Measurements from ENCODE around the gene ARMH3. TPM values are rescaled to one million over a fixed set of nuclear protein-coding genes. Genes with fewer than 3 reads are reported as not detected.
A peak's percentile ranks its signal among the peaks of the same experiment; 100 is the strongest.

ARMH3 gene
- total and polyA plus RNA-seq, 2 experiments from 2014 or later, result 8.7 to 11.1 TPM

GRCh38 chr10:101901340-101901739, 154.6 kb downstream of the ARMH3 start:
- peaks cover 1% of the 10 kb centered on the region for H3K27me3 Mint-ChIP-seq (ENCODE audit: insufficient read depth, low read depth, poor library complexity)
- no peak overlapping the region for H3K27ac ChIP-seq (ENCODE audit: low read depth)
- peaks cover 24% of the 10 kb centered on the region for H3K4me1 ChIP-seq (ENCODE audit: insufficient read depth)
- no peak overlapping the region for H3K4me3 ChIP-seq
- peak overlapping the region; percentile 44; the same call in 1 of the 3 replicates for H3K4me3 Mint-ChIP-seq
- H3K79me2 ChIP-seq (replicated peaks; ENCODE audit: insufficient read depth), result no peaks in the 10 kb centered on the region
- ATAC-seq (peak; percentile 78), DNase-seq (ENCODE audit: low spot score) (peak; percentile 62)
- H3F3A ChIP-seq (replicated peaks; ENCODE audit: low read depth), result no peaks in the 10 kb centered on the region
- no peaks in the 10 kb centered on the region for H3K36me3 Mint-ChIP-seq (ENCODE audit: low read depth)
- H3K4me1 Mint-ChIP-seq, result peaks cover 40% of the 10 kb centered on the region
- no peaks in the 10 kb centered on the region for H3K36me3 ChIP-seq (ENCODE audit: insufficient read depth)
- H3K4me2 ChIP-seq, result peak overlapping the region; percentile 64
- H2AFZ ChIP-seq, result no peak overlapping the region
- H3K27me3 ChIP-seq (ENCODE audit: insufficient read depth), result no peaks in the 10 kb centered on the region
- no peaks in the 10 kb centered on the region for H4K20me1 ChIP-seq (replicated peaks; ENCODE audit: insufficient read depth)
- no peaks in the 10 kb centered on the region for H3K9me3 Mint-ChIP-seq
- H3K27ac Mint-ChIP-seq, result peak overlapping the region; percentile 30; the same call in 1 of the 2 replicates
- no peak for TF ChIP-seq STAT1 (IDR thresholded peaks at IDR 0.05; ENCODE audit: unreplicated experiment)
- no peak for TF ChIP-seq CREB1 (CRISPR knock-in tag; IDR thresholded peaks at IDR 0.05; ENCODE audit: low read depth)
- TF ChIP-seq POLR2AphosphoS5 (IDR thresholded peaks at IDR 0.05; ENCODE audit: low read depth), result no peak
- no peak for TF ChIP-seq ETS1 (IDR thresholded peaks at IDR 0.05)
- TF ChIP-seq REST (IDR thresholded peaks at IDR 0.05; ENCODE audit: unreplicated experiment), result no peak
- TF ChIP-seq NANOG (IDR thresholded peaks at IDR 0.05; ENCODE audit: borderline replicate concordance), result no peak
- no peak for TF ChIP-seq CTCF (conservative IDR thresholded peaks at IDR 0.05; ENCODE audit: low read depth in 2 of 2)
- no peak for TF ChIP-seq JUNB (IDR thresholded peaks at IDR 0.05; ENCODE audit: unreplicated experiment)
- no peaks in the 10 kb centered on the region for H3K9me2 ChIP-seq (ENCODE audit: insufficient read depth)

GRCh38 chr10:101897633-101898032, 158.3 kb downstream of the ARMH3 start:
- Mint-ChIP-seq H3K4me1 (peaks cover 23% of the 10 kb centered on the region), H3K9me3 (no peaks in the 10 kb centered on the region), H3K27me3 (ENCODE audit: insufficient read depth, low read depth, poor library complexity) (peaks cover 3% of the 10 kb centered on the region), H3K4me3 (no peak overlapping the region), H3K36me3 (ENCODE audit: low read depth) (no peaks in the 10 kb centered on the region), H3K27ac (no peak overlapping the region)
- H3K4me3 ChIP-seq, result no peak overlapping the region
- no peaks in the 10 kb centered on the region for H3K27me3 ChIP-seq (ENCODE audit: insufficient read depth)
- no peak overlapping the region for H2AFZ ChIP-seq
- no peaks in the 10 kb centered on the region for H3F3A ChIP-seq (replicated peaks; ENCODE audit: low read depth)
- H3K4me2 ChIP-seq, result no peak overlapping the region
- no peak for ATAC-seq
- H3K27ac ChIP-seq (ENCODE audit: low read depth), result peak overlapping the region; percentile 57; the same call in 1 of the 2 replicates
- no peaks in the 10 kb centered on the region for H4K20me1 ChIP-seq (replicated peaks; ENCODE audit: insufficient read depth)
- no peaks in the 10 kb centered on the region for H3K79me2 ChIP-seq (replicated peaks; ENCODE audit: insufficient read depth)
- DNase-seq (ENCODE audit: low spot score), result no peak
- H3K9me2 ChIP-seq (ENCODE audit: insufficient read depth), result no peaks in the 10 kb centered on the region
- peaks cover 13% of the 10 kb centered on the region for H3K4me1 ChIP-seq (ENCODE audit: insufficient read depth)
- H3K36me3 ChIP-seq (ENCODE audit: insufficient read depth), result no peaks in the 10 kb centered on the region
- no peak for TF ChIP-seq STAT1 (IDR thresholded peaks at IDR 0.05; ENCODE audit: unreplicated experiment)
- TF ChIP-seq EZH2 (IDR thresholded peaks at IDR 0.05; ENCODE audit: low read depth, unreplicated experiment), result no peak
- TF ChIP-seq NANOG (IDR thresholded peaks at IDR 0.05; ENCODE audit: borderline replicate concordance), result no peak
- TF ChIP-seq CTCF (conservative IDR thresholded peaks at IDR 0.05; ENCODE audit: low read depth in 2 of 2), result no peak
- TF ChIP-seq POLR2AphosphoS5 (IDR thresholded peaks at IDR 0.05; ENCODE audit: low read depth), result no peak
- TF ChIP-seq ZNF114 (CRISPR knock-in tag; IDR thresholded peaks at IDR 0.05), result no peak
- no peak for TF ChIP-seq CREB1 (CRISPR knock-in tag; IDR thresholded peaks at IDR 0.05; ENCODE audit: low read depth)
- no peak for TF ChIP-seq ETS1 (IDR thresholded peaks at IDR 0.05)
